GM13977 (cell line): Measurements from ENCODE around the gene FOXN1.

Source experiments
- DNase-seq: peaks from one replicate; pipeline ENCODE4 v3.0.0; 2012; ENCODE audit warnings: low spot score
- CTCF ChIP-seq: IDR thresholded peaks from 2 replicates; pipeline ENCODE4 v1.5.1; 2012; ENCODE audit warnings: mild to moderate bottlenecking, control low read depth; ENCODE audit not compliant: insufficient read depth; ENCODE audit errors: extremely low read depth, missing control alignments
- in situ Hi-C: fragments of 300-500 bp; cut with MboI; formaldehyde crosslinking; loops from one replicate; pipeline ENCODE4 v1.12.0; 2022; ENCODE audit warnings: low sequenced_read_pairs, low pct_unique_long_range_greater_than_20kb, mixed read lengths, inconsistent platforms; ENCODE audit not compliant: unreplicated experiment

FOXN1 gene

GRCh38 chr17:28523186-28523585 is 17.0 kb downstream of the FOXN1 start:
- no peak for TF ChIP-seq CTCF
- in situ Hi-C loops, result no loop called here
- DNase-seq, result no peak

GRCh38 chr17:28523876-28524275 is 17.7 kb downstream of the FOXN1 start:
- TF ChIP-seq CTCF, result no peak
- in situ Hi-C loops, result no loop called here
- no peak for DNase-seq

GRCh38 chr17:28524476-28525424 is 18.6 kb downstream of the FOXN1 start:
- no peak for DNase-seq
- in situ Hi-C loops, result loop anchor here (25.0 kb wide), 1 partner anchor 137 kb away; no protein-coding TSS in a partner anchor
- no peak for TF ChIP-seq CTCF

- no peak for DNase-seq
- in situ Hi-C loops, result loop anchor here (25.0 kb wide), 1 partner anchor 139 kb away; no protein-coding TSS in a partner anchor
- no peak for TF ChIP-seq CTCF
Observed at GRCh38 chr17:28526381-28526780, 20.2 kb downstream of the FOXN1 start.

GRCh38 chr17:28527181-28527681 is 21.1 kb downstream of the FOXN1 start:
- DNase-seq, result no peak
- in situ Hi-C loops, result loop anchor here (25.0 kb wide), 1 partner anchor 140 kb away; no protein-coding TSS in a partner anchor
- TF ChIP-seq CTCF, result no peak

- in situ Hi-C loops, result loop anchor here (25.0 kb wide), 1 partner anchor 141 kb away; no protein-coding TSS in a partner anchor
Observed at GRCh38 chr17:28527859-28528258, 21.7 kb downstream of the FOXN1 start.

More at GRCh38 chr17:28527859-28528258, 21.7 kb downstream of the FOXN1 start:
- DNase-seq, result no peak
- TF ChIP-seq CTCF, result no peak
